ENCODE measurements around the gene ASCL2.
A peak's percentile ranks its signal among the peaks of the same experiment; 100 is the strongest.

ASCL2 gene

DNA sequence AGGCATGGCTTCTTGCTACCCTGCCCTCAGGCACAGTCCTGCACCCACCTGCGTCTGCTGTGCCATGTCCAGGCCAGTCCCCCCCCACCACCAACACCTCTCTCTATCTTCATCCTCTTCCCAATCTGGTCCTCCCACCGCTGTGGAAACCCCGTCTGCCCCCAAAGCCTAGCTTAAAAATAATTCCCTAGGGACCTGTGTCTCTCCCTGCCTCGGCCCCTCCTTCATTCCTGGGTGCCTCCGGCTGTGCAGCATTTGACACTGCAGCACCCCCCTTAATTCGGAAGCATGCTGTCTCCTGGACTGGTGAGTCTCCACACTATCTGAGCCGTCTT is 2.5 kb upstream of the ASCL2 start:
- TF ChIP-seq, protein P1, sequence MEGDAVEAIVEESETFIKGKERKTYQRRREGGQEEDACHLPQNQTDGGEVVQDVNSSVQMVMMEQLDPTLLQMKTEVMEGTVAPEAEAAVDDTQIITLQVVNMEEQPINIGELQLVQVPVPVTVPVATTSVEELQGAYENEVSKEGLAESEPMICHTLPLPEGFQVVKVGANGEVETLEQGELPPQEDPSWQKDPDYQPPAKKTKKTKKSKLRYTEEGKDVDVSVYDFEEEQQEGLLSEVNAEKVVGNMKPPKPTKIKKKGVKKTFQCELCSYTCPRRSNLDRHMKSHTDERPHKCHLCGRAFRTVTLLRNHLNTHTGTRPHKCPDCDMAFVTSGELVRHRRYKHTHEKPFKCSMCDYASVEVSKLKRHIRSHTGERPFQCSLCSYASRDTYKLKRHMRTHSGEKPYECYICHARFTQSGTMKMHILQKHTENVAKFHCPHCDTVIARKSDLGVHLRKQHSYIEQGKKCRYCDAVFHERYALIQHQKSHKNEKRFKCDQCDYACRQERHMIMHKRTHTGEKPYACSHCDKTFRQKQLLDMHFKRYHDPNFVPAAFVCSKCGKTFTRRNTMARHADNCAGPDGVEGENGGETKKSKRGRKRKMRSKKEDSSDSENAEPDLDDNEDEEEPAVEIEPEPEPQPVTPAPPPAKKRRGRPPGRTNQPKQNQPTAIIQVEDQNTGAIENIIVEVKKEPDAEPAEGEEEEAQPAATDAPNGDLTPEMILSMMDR (IDR thresholded peaks at IDR 0.05; ENCODE audit: low read depth, low read length): no peak
- no peak for DNase-seq (ENCODE audit: extremely low read depth, low read depth)

DNA sequence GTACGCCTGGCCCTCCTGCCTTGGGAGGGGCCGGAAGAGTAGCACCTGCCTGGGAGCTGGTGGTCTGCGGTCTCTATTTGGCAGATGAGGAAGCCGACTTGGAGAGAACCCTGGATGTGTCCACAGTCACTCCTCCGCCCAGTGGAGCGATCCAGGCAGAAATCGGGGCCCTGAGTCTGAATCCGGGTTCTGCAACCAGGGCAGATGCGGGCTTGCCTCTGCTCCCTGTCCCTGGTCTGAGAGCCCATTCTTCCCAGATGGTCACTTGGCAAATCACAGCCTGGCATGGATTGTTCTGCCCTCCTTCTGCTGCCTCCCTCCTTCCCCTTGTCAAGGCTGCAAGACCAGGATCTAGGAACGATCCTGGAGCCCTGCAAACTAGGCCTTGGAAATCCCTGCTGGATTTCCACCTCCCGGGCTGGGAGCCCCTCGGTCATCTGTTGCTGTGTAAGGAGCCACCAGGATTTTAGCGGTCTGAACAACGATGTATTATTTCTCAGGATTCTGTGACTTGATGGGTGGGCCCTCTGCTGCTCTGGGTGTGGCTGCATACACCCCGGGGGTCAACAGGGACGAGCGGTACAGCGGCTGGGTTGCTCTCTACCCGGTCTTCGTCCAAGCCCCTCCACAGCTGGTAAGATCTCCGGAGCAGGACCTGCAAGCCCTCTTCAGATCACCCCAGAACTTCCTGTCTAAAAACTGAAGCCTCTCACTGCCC is 2.0 kb upstream of the ASCL2 start:
- no peak for DNase-seq (ENCODE audit: extremely low read depth, low read depth)
- TF ChIP-seq, protein P1 (IDR thresholded peaks at IDR 0.05; ENCODE audit: low read depth, low read length): no peak

DNA sequence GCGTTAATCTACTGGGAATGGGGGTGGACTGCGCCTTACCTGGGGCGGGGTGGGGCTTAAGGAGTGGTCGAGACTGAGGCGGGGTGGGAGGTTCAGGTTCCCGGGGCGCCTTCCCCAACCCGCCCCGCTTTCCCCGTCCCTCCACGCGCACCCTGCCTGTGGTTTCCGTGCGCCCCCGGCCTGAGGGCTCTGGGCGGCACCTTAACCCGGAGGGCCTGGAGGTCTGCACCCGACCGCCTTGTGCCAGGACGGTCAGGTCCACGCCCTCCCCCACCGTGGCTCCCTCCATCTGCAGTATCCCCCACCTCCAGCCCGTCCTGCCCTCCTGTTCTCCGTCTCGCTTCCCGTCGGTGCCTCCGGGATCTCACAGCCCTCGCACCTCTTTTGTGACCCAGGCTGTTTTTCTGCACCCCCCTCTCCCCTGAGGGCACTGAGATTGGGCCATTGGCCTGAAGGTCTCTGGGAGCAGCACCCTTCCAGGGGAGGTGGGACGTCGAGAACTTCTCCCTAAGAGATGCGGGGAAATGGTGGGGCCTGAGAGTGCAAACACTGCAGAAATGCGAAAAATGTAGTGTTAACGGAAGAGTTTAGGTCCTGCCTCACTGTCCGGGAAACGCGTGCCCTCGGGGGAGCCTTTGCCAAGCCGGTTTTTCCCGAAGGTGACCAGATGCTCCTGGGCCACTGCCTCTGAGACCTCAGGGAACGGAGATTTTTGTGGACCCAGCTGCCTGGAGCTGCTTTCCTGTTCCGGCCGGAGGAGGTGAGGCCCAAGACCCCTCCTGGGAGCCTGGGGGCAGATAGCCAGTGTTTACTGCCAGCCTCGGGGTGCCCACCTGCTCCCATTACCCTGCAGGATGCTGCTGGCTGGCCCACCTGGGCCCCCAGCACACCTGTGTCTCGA is 1.2 kb upstream of the ASCL2 start:
- TF ChIP-seq, protein P1 (IDR thresholded peaks at IDR 0.05; ENCODE audit: low read depth, low read length): no peak
- no peak for DNase-seq (ENCODE audit: extremely low read depth, low read depth)

DNA sequence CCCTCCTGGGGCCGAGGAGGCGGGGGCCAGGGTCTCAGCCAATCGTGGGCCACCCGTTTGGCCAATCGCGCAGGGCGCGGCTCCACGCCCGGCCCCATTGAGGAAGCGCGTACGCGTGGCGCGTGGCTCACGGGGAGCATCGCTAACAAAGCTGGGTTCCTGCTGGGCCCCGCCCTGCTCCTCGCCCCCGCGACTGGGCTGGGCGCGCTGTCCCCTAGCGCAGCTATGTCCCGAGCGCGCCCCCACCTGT is 614 bp upstream of the ASCL2 start:
- no peak for DNase-seq (ENCODE audit: extremely low read depth, low read depth)
- TF ChIP-seq, protein P1 (IDR thresholded peaks at IDR 0.05; ENCODE audit: low read depth, low read length): no peak

DNA sequence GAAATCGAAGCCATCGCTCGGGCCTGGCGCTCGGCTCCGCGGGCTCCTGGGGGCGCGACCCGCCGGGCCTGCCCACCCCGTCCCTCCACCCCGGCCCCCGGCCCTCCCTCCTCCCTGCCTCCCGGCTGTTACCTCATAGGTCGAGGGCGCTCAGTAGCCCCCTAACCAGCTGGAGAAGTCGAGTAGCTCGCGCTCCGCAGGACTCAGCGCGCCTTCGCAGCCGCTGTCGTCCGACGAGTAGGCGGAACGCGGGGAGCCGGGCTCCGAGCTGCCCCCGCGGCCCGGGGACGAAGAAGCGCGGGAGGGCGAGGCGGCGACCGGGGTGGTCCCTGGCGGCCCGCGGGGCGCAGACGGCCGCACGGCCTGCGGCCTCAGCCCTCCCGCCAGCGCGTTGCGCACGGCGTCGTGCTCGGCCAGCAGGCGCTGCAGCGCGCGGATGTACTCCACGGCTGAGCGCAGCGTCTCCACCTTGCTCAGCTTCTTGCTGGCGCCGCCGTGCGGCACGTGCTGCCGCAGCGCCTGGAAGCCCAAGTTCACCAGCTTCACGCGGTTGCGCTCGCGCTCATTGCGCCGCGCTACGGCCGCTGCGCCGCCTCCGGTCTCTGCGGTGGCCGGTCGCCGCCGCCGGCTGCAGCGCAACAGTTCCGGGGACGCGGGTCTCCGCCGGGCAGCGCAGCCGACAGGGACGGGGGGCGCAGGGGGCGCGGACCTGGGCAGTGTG is 627 bp downstream of the ASCL2 start:
- peak; percentile 5 for DNase-seq (ENCODE audit: extremely low read depth, low read depth)

DNA sequence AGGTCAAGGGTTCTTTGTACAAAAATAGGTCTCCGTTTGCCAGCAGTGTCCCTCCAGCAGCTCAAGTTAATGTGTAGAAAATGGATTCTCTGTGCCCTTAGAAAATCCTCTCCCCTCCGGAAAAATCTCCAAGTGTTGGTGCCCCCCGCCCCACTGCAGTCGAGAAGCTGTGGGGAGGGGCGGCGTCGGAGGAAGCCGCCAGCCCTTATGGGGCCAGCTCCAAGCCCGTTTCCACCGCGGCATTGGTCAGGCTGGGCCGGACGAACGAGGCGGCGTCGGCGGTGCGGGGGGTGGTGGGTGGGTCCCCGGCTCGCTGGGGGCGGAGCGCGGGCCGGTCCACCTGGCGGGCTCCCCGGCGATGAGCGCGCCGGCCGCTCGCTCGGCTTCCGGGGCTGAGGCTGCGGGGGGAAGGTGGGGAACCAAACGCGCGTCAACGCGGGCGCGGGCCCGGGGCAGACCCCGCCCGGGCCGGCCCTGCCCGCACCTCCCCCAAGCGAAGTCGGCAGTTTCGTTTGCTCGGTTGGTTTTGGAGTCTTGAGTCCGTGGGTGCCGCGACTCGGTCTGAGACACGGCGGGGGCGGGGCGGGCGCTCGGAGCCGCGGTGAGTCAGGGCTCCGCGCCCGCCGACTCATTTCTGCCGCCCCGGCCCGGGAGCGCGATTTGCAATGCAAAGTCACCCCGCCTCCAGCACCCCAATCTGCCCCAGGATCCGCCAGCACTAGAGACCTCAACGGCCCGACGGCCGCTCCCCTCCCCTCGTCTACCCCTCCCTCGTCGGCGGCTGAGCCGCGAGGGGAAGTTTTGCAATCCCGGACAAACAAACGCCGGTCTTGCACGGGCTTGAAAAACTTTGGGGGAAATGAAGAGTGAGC is 1.4 kb downstream of the ASCL2 start:
- no peak for DNase-seq (ENCODE audit: extremely low read depth, low read depth)
- TF ChIP-seq, protein P1 (IDR thresholded peaks at IDR 0.05; ENCODE audit: low read depth, low read length): no peak

More for the DNA sequence above, 627 bp downstream of the ASCL2 start:
- TF ChIP-seq, protein P1 (IDR thresholded peaks at IDR 0.05; ENCODE audit: low read depth, low read length): no peak; the same call in 1 of the 2 replicates
